IPS DF 6.9 (cell line): Measurements from ENCODE around the gene NTM.

Source experiments
- DNase-seq: peaks from one replicate; pipeline ENCODE4 v3.0.0-alpha.2; 2013; ENCODE audit warnings: low read depth, low spot score
- H3K27ac ChIP-seq: one replicate; pipeline ENCODE4 v1.5.1; 2013; ENCODE audit warnings: low read length, control low read depth
- H3K27me3 ChIP-seq: 2 replicates; pipeline ENCODE4 v1.6.1; 2013; ENCODE audit warnings: mild to moderate bottlenecking, low read length; ENCODE audit not compliant: control insufficient read depth, insufficient read depth
- H3K36me3 ChIP-seq: 2 replicates; pipeline ENCODE4 v1.6.1; 2013; ENCODE audit warnings: low read length; ENCODE audit not compliant: control insufficient read depth, insufficient read depth
- H3K4me1 ChIP-seq: 2 replicates; pipeline ENCODE4 v1.6.1; 2013; ENCODE audit warnings: low read length; ENCODE audit not compliant: control insufficient read depth, insufficient read depth
- H3K4me3 ChIP-seq: 2 replicates; pipeline ENCODE4 v1.5.1; 2013; ENCODE audit warnings: mild to moderate bottlenecking, low read length
- H3K9me3 ChIP-seq: 2 replicates; pipeline ENCODE4 v1.6.1; 2013; ENCODE audit warnings: low read length, inconsistent platforms; ENCODE audit not compliant: control insufficient read depth, insufficient read depth
- WGBS: extraction: QIAGEN DNeasy Blood & Tissue Kit; methylation state at CpG from one replicate; pipeline ENCODE4 v1.1.7; 2013; ENCODE audit warnings: mixed read lengths, missing lambda C conversion rate; ENCODE audit not compliant: insufficient read length, insufficient coverage; 5-methylcytosine and 5-hydroxymethylcytosine counted together

NTM gene

DNA sequence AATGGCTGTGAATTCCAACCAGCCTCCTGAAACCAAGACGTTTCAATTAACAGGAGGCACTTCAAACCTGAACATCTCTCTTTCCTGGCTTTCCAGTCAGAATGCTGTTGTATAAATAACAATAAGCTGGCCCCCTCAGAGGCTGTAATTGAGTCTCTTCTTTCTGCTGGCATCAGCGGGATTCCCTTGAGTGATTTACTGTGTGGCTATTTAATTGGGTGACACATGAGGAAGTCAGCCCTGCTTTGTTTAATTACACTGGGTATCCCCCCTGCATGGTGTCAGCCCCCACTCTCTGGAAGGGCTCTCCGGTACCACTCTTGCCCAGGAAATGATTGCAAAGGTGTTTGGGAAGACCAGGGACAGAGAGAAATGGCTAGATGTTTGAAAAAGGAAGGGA, 101.6 kb downstream of the NTM start:
- no peaks in the 10 kb centered on the region for H3K9me3 ChIP-seq
- no peaks in the 10 kb centered on the region for H3K27me3 ChIP-seq
- H3K27ac ChIP-seq, result no peak overlapping the region
- WGBS, result no CpG with 5 or more reads among the region's 3 CpGs
- no peaks in the 10 kb centered on the region for H3K36me3 ChIP-seq
- no peak for DNase-seq
- H3K4me1 ChIP-seq, result 0 out of 2 replicates have a peak, but pooled peaks cover 2% of the 10 kb centered on the region
- H3K4me3 ChIP-seq, result no peak overlapping the region

DNA sequence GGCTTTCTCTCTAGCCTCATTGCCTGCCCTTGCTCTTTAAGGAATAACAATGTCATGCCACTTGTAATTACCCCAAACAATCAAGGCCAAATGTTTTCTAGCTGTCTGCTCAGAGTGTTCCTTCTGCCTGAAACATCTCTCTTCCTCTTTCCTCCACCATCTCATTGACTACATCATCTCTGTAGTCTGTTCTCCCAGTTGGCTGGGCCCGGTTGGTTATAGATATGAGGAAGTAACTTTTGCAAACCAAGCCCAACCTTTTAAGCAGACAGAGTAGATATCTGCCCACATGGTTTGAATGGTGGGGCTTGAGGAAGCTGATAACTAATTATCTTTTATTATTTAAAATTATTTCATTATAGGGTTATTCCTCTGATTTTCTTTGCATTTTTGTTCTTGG, 104.5 kb downstream of the NTM start:
- Histone ChIP-seq H3K36me3 (no peaks in the 10 kb centered on the region), H3K4me3 (no peak overlapping the region), H3K27ac (no peak overlapping the region), H3K27me3 (no peaks in the 10 kb centered on the region), H3K9me3 (no peaks in the 10 kb centered on the region), H3K4me1 (0 out of 2 replicates have a peak, but pooled peaks cover 2% of the 10 kb centered on the region)
- no peak for DNase-seq
- WGBS, result no CpG with 5 or more reads among the region's 1 CpG

DNA sequence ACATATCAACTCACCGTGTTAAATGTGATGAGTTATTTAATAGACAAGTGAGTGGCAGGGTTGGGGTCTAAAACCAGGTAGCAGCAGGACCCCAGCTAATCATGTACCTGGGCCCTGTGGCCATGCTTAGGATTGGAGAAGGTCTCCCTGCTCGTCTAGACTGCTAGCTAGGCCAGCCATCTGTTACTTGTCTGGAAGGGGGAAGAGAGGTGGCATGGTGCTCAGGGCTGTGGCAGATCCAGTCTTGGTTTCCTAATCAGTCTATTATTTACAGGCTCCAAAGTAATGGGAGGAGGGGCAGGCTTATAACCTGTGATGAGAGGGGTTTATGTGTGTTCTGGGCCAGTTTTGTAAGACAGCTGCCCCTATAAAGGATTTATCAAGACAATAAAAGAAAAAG, 105.9 kb downstream of the NTM start:
- Histone ChIP-seq H3K4me3 (no peak overlapping the region), H3K9me3 (no peaks in the 10 kb centered on the region), H3K27me3 (no peaks in the 10 kb centered on the region), H3K4me1 (0 out of 2 replicates have a peak, but pooled peaks cover 2% of the 10 kb centered on the region), H3K27ac (no peak overlapping the region), H3K36me3 (no peaks in the 10 kb centered on the region)
- no CpG with 5 or more reads among the region's 2 CpGs for WGBS
- no peak for DNase-seq

DNA sequence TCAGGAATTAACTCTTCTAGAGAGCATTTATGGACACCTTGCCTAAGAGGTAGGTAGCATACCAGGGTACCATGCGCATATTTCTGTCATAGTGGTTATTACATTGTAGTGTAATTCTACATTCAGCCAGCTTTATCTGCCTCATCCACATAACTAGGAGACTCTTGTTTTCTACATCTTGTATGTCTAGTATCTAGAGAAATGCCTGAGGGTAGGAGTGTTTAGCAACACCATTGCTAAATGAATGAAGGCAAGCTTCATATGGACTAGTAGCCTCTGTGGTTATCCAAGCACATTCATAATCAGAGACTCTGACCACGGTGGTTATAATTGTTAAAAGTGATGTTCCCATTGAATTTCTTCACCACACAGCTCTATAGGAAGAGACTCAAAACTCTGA, 107.9 kb downstream of the NTM start:
- DNase-seq, result no peak
- no peaks in the 10 kb centered on the region for H3K27me3 ChIP-seq
- no peaks in the 10 kb centered on the region for H3K9me3 ChIP-seq
- H3K36me3 ChIP-seq, result no peaks in the 10 kb centered on the region
- H3K27ac ChIP-seq, result no peak overlapping the region
- H3K4me3 ChIP-seq, result no peak overlapping the region
- H3K4me1 ChIP-seq, result no peaks in the 10 kb centered on the region
- WGBS, result no CpG with 5 or more reads among the region's 2 CpGs

DNA sequence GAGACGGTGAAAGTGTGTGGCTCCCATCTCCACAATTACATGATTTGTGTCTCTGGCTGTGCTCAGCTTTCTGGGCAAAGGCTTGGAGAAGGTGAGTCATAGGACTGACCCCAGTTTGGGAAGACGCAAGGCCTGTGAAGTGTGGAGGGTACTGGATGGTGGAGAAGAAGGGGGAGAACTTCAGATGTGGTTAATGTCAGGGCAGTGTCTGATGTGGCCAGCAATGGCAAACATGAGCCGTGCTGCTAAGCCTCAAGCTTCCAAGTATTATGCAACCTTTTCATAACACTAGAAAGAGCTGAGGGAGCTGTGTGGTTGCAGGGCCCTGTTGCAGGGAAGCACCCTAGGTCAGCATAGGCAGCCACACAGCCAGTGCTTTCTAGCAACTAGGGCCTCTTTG, 110.9 kb downstream of the NTM start:
- Histone ChIP-seq H3K4me3 (no peak overlapping the region), H3K27ac (no peak overlapping the region), H3K9me3 (no peaks in the 10 kb centered on the region), H3K27me3 (no peaks in the 10 kb centered on the region), H3K4me1 (peaks cover 2% of the 10 kb centered on the region; the same call in 1 of the 2 replicates), H3K36me3 (no peaks in the 10 kb centered on the region)
- WGBS, result no CpG with 5 or more reads among the region's 3 CpGs
- DNase-seq, result no peak

DNA sequence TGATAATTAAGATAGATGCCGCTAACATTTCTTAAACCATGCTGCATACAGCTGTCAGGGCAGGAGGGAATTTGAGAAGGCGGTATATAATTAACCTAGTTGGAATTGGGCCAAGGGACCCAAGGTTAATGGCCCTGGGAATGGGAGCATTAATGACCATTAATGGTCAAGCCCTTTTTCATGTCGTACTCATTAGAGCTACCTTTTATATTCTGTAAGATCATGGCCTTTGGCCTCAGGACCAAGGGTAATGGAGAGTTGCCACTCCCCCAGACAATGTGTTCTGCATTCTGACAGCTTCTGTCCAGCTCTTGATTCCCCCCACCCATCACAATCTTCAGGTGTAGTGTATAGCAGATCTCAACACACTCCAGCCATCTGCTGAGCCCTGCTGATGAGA, 111.6 kb downstream of the NTM start:
- Histone ChIP-seq H3K9me3 (no peaks in the 10 kb centered on the region), H3K27me3 (no peaks in the 10 kb centered on the region), H3K36me3 (no peaks in the 10 kb centered on the region), H3K4me3 (no peak overlapping the region), H3K4me1 (peaks cover 2% of the 10 kb centered on the region; the same call in 1 of the 2 replicates), H3K27ac (no peak overlapping the region)
- DNase-seq, result no peak
- no CpG with 5 or more reads among the region's 3 CpGs for WGBS

DNA sequence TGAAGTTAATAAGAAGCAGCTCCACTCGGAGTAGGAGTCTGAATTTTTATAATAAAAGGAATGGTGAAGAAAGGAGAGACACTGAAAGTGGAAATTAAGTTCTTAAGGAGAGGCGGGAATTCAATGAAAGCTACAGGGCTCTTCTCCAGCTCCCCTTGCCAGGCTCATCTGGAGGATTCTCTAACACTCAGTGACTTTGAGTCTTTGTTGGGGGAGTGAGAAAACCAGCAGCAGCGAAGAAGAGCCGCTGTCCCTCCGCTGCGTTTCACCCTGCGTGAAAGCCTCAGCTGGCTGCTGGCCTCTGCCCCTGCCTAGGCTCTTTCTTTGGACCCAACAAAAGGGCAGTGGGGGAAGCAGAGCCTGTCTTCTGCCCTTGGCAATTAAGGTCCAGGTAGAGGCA, 113.0 kb downstream of the NTM start:
- peaks cover 2% of the 10 kb centered on the region; the same call in 1 of the 2 replicates for H3K4me1 ChIP-seq
- H3K36me3 ChIP-seq, result no peaks in the 10 kb centered on the region
- no peaks in the 10 kb centered on the region for H3K27me3 ChIP-seq
- WGBS, result no CpG with 5 or more reads among the region's 7 CpGs
- no peak overlapping the region for H3K4me3 ChIP-seq
- no peak for DNase-seq
- no peak overlapping the region for H3K27ac ChIP-seq
- no peaks in the 10 kb centered on the region for H3K9me3 ChIP-seq

DNA sequence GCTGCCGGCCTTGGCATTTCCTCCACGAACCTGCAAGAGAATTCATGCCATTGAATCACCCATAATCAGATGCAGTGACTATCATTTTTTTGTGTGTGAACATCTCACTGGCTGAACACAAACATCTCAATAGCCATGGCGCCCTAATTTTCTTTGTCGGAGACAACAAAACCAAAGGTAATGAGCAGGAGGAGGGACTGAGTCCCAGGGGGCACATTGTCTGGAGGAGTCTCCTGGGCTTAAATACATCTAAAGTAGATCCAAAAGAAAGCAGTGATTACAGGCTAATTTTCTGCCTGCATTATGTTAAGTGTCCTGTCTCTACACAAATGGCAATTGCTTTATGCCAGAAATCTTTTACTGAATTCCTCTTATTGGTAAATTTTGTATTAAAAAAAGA, 113.5 kb downstream of the NTM start:
- DNase-seq, result no peak
- no peaks in the 10 kb centered on the region for H3K9me3 ChIP-seq
- no CpG with 5 or more reads among the region's 4 CpGs for WGBS
- H3K4me1 ChIP-seq, result peaks cover 2% of the 10 kb centered on the region; the same call in 1 of the 2 replicates
- no peak overlapping the region for H3K4me3 ChIP-seq
- no peaks in the 10 kb centered on the region for H3K36me3 ChIP-seq
- no peaks in the 10 kb centered on the region for H3K27me3 ChIP-seq
- H3K27ac ChIP-seq, result no peak overlapping the region

DNA sequence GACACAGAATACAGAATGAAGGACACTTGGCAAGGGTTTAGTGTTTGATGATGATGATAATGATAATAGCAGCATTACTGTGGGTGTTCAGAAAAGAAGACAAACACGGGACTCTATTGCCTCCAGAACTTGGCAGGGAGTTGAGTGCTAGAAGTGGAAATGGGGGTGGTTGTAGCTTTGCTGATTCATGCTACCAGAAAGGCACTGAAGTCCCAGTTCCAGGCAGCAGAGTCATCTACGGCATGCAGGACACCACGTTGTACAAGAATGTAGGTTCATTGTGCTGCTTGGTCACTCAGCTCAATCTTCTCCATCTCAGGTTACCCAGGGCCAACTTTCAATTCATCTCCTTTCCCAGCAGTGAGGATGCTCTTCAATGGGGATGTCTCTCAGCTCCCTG, 115.7 kb downstream of the NTM start:
- no peak for DNase-seq
- Histone ChIP-seq H3K4me3 (no peak overlapping the region), H3K4me1 (peaks cover 2% of the 10 kb centered on the region; the same call in 1 of the 2 replicates), H3K9me3 (no peaks in the 10 kb centered on the region), H3K27me3 (no peaks in the 10 kb centered on the region), H3K27ac (no peak overlapping the region), H3K36me3 (no peaks in the 10 kb centered on the region)
- no CpG with 5 or more reads among the region's 3 CpGs for WGBS

DNA sequence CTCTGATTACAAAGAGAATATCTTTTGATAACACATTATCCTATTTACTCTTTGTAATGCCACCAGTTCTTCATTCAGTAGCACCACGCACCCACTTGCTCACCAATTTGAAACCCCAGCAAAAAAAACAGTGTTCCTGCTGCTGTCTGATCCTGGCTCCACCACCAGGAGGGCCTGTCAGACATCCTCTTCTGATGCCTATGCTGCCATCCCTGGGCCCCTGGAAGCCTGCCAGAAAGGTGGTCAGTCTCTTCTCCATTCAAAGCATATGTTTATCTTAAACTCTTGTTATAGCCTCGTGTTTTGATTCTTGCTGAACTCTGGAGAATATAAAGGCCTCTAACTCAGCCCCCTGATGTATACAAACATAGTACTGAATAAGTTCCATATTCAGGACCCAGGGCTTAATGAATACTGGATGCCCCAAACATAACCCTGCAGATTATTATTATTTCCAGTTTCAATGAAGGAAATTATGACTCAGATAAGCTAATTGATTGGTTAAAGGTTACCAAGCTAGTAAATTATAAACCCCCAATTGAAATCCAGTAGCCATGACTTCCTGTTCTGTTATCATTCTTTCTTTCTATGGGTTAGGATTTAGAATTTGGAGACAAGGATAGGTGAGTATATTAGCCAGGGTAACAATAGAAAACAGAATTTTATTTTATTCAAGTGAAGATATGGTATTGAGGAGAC, 116.7 kb downstream of the NTM start:
- WGBS, result no CpG with 5 or more reads among the region's 2 CpGs
- no peaks in the 10 kb centered on the region for H3K9me3 ChIP-seq
- peaks cover 2% of the 10 kb centered on the region; the same call in 1 of the 2 replicates for H3K4me1 ChIP-seq
- no peak overlapping the region for H3K27ac ChIP-seq
- no peaks in the 10 kb centered on the region for H3K36me3 ChIP-seq
- no peaks in the 10 kb centered on the region for H3K27me3 ChIP-seq
- no peak for DNase-seq
- H3K4me3 ChIP-seq, result no peak overlapping the region

DNA sequence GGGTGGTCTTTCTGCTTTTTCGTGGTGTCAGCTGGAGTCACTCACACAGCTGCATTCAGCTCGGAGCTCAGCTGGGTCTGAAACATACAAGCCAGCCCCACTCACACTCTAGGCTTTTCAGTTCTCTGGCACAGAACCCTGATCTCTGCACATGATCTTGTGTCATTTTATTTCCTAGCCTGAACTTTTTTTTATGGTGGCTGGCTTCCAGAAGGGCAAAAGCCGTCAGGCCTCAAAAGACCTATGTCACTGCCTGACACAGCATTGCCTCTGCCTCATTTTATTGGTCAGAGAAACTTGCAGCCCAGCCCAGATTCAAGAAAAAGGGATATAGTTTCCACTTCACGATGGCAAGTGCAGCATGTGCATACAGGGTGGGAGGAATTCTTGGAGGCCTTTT, 117.8 kb downstream of the NTM start:
- H3K9me3 ChIP-seq, result no peaks in the 10 kb centered on the region
- peaks cover 2% of the 10 kb centered on the region; the same call in 1 of the 2 replicates for H3K4me1 ChIP-seq
- H3K4me3 ChIP-seq, result no peak overlapping the region
- DNase-seq, result no peak
- no peaks in the 10 kb centered on the region for H3K27me3 ChIP-seq
- H3K27ac ChIP-seq, result no peak overlapping the region
- H3K36me3 ChIP-seq, result no peaks in the 10 kb centered on the region
- no CpG with 5 or more reads among the region's 4 CpGs for WGBS
